ENCODE results near the gene NAA10. TPM values are rescaled to one million over a fixed set of nuclear protein-coding genes. Genes with fewer than 3 reads are reported as not detected.

Gene NAA10
- total RNA-seq, 2 donors from 2014 or later, result 30.3 to 74.7 TPM

GRCh38 chrX:153925739-153926551 is 8.9 kb downstream of the NAA10 start, which contains the start of gene ARHGAP4:
TSS of gene ARHGAP4 (minus strand) at chrX:153926264. CDS start at chrX:153926202, 62 bp downstream.
- peak within 1 kb of the TSS; percentile 36 to 96 (median 86) for H3K27ac ChIP-seq
- no peak within 1 kb of the TSS for H3K4me3 ChIP-seq
- no peaks in the 10 kb centered on the region for H3K36me3 ChIP-seq (replicated peaks in 1 of 2; ENCODE audit: insufficient read depth in 1 of 2, low read depth in 2 of 2)
- no peaks in the 10 kb centered on the region for H3K27me3 ChIP-seq
- ATAC-seq (no peak), DNase-seq (no peak)
- H3K4me1 ChIP-seq, result peaks cover 29% of the 10 kb centered on the region
- TF ChIP-seq POLR2A (IDR thresholded peaks at IDR 0.05) (peak in 1 of 3 donors; percentile 13), CTCF (IDR thresholded peaks at IDR 0.05) (no peak)
- 24 to 56% methylated on average over 9 to 14 of the region's 59 CpGs for WGBS, 2 donors
- no peaks in the 10 kb centered on the region for H3K9me3 ChIP-seq
- intact Hi-C loops (cut with DNase I), result no loop called here

- TF ChIP-seq POLR2A (IDR thresholded peaks at IDR 0.05), result no peak
- TF ChIP-seq CTCF (IDR thresholded peaks at IDR 0.05), result no peak
- intact Hi-C loops (cut with DNase I), result no loop called here
- Histone ChIP-seq H3K4me3 (no peak overlapping the region), H3K4me1 (peaks cover 29% of the 10 kb centered on the region), H3K36me3 (replicated peaks in 1 of 2; ENCODE audit: insufficient read depth in 1 of 2, low read depth in 2 of 2) (no peaks in the 10 kb centered on the region), H3K27me3 (no peaks in the 10 kb centered on the region), H3K27ac (peak overlapping the region in 1 of 4 donors; percentile 96), H3K9me3 (no peaks in the 10 kb centered on the region)
- 70% methylated on average over 4 of the region's 4 CpGs; no CpG with 5 or more reads in 1 of the 2 donors for WGBS, 2 donors
- DNase-seq, result no peak
- ATAC-seq, result no peak
Measured at GRCh38 chrX:153925387-153925738, 9.5 kb downstream of the NAA10 start.

- Histone ChIP-seq H3K27ac (peak overlapping the region in 1 of 4 donors; percentile 96), H3K36me3 (replicated peaks in 1 of 2; ENCODE audit: insufficient read depth in 1 of 2, low read depth in 2 of 2) (no peaks in the 10 kb centered on the region), H3K9me3 (no peaks in the 10 kb centered on the region), H3K4me3 (no peak overlapping the region), H3K27me3 (no peaks in the 10 kb centered on the region), H3K4me1 (peaks cover 26% of the 10 kb centered on the region)
- DNase-seq, result peak in 1 of 4 donors; percentile 35
- intact Hi-C loops (cut with DNase I), result no loop called here
- WGBS, 2 donors, result 29 to 57% methylated on average over 11 to 14 of the region's 14 CpGs
- no peak for ATAC-seq
- TF ChIP-seq CTCF (IDR thresholded peaks at IDR 0.05) (peak in 1 of 7 experiments; percentile 16), POLR2A (IDR thresholded peaks at IDR 0.05) (no peak)
Measured at GRCh38 chrX:153924149-153924861, 10.5 kb downstream of the NAA10 start.

GRCh38 chrX:153922932-153923857 is 11.6 kb downstream of the NAA10 start:
- peak; percentile 27 to 61 (median 53) for TF ChIP-seq CTCF (IDR thresholded peaks at IDR 0.05)
- TF ChIP-seq POLR2A (IDR thresholded peaks at IDR 0.05), result no peak
- DNase-seq (peak; percentile 81 to 95 (median 88)), ATAC-seq (peak; percentile 77)
- Histone ChIP-seq H3K9me3 (no peaks in the 10 kb centered on the region), H3K27ac (no peak overlapping the region), H3K4me3 (no peak overlapping the region), H3K27me3 (no peaks in the 10 kb centered on the region), H3K4me1 (peaks cover 20% of the 10 kb centered on the region), H3K36me3 (replicated peaks in 1 of 2; ENCODE audit: insufficient read depth in 1 of 2, low read depth in 2 of 2) (no peaks in the 10 kb centered on the region)
- 29 to 31% methylated on average over 12 to 19 of the region's 25 CpGs for WGBS, 2 donors
- intact Hi-C loops (cut with DNase I), result no loop called here

All from body of pancreas (tissue), 4 donors.